Activated naive CD4-positive, alpha-beta T cell treated with anti-CD3 and anti-CD28 coated beads, Interleukin-2, amount 10 ng/mL, durations not matched to agents 7 days and 5 days (primary cell): Measurements from ENCODE around the gene PAGE2.
A peak's percentile ranks its signal among the peaks of the same experiment; 100 is the strongest.
"Not testable (repeated sequence)": the region's sequence is repeated elsewhere in the genome, so short reads cannot be mapped to it uniquely, and the experiment has no call there.

Experiments
- CTCF ChIA-PET: fragments of 350-600 bp; sonication (Branson Sonifier 250); formaldehyde crosslinking; loops from one replicate; lab custom pipeline; 2021; ENCODE audit warnings: antibody characterized with exemption; lab: Charles Lee
- DNase-seq: peaks from one replicate; pipeline ENCODE4 v3.0.0-alpha.2; 2020
- H3K27ac Mint-ChIP-seq: one replicate; pipeline ENCODE4 v1.8.0; 2021; ENCODE audit warnings: mild to moderate bottlenecking, moderate library complexity, mixed read lengths
- H3K27me3 Mint-ChIP-seq: one replicate; pipeline ENCODE4 v1.8.0; 2021; ENCODE audit warnings: mild to moderate bottlenecking, mixed read lengths
- H3K36me3 Mint-ChIP-seq: one replicate; pipeline ENCODE4 v1.8.0; 2021; ENCODE audit warnings: mixed read lengths
- H3K4me1 Mint-ChIP-seq: one replicate; pipeline ENCODE4 v1.8.0; 2021; ENCODE audit warnings: mixed read lengths
- H3K4me3 Mint-ChIP-seq: one replicate; pipeline ENCODE4 v1.8.0; 2021; ENCODE audit warnings: mild to moderate bottlenecking, moderate library complexity, mixed read lengths
- H3K9me3 Mint-ChIP-seq: one replicate; pipeline ENCODE4 v1.8.0; 2021; ENCODE audit warnings: mixed read lengths

PAGE2 gene

GRCh38 chrX:55109306-55109705 lies 20.5 kb downstream of the PAGE2 start:
- Mint-ChIP-seq H3K4me3 (no peak overlapping the region), H3K4me1 (no peaks in the 10 kb centered on the region), H3K27ac (no peak overlapping the region), H3K9me3 (no peaks in the 10 kb centered on the region), H3K27me3 (no peaks in the 10 kb centered on the region), H3K36me3 (no peaks in the 10 kb centered on the region)
- CTCF ChIA-PET = no interaction called here
- DNase-seq = no peak

GRCh38 chrX:55111578-55112254 lies 22.9 kb downstream of the PAGE2 start:
- no peak for DNase-seq
- Mint-ChIP-seq H3K27me3 (no peaks in the 10 kb centered on the region), H3K9me3 (no peaks in the 10 kb centered on the region), H3K27ac (no peak overlapping the region), H3K36me3 (no peaks in the 10 kb centered on the region), H3K4me3 (no peak overlapping the region), H3K4me1 (no peaks in the 10 kb centered on the region)
- CTCF ChIA-PET = interaction anchor here (1.1 kb wide), 1 partner anchor 54 kb away, joined by 3 read pairs; no protein-coding TSS in a partner anchor

- H3K36me3 Mint-ChIP-seq, CTCF ChIA-PET, H3K9me3 Mint-ChIP-seq, H3K27ac Mint-ChIP-seq, DNase-seq, H3K4me3 Mint-ChIP-seq, H3K27me3 Mint-ChIP-seq: not testable (repeated sequence)
- H3K4me1 Mint-ChIP-seq = peaks cover 24% of the 10 kb centered on the region
Observed at GRCh38 chrX:55116589-55116988, 27.8 kb downstream of the PAGE2 start.

- H3K9me3 Mint-ChIP-seq = no peaks in the 10 kb centered on the region
- peak; percentile 19 for DNase-seq
- H3K4me3 Mint-ChIP-seq = no peak overlapping the region
- peaks cover 24% of the 10 kb centered on the region for H3K4me1 Mint-ChIP-seq
- no peak overlapping the region for H3K27ac Mint-ChIP-seq
- CTCF ChIA-PET = no interaction called here
- no peaks in the 10 kb centered on the region for H3K27me3 Mint-ChIP-seq
- no peaks in the 10 kb centered on the region for H3K36me3 Mint-ChIP-seq
Observed at GRCh38 chrX:55118574-55118973, 29.8 kb downstream of the PAGE2 start.

GRCh38 chrX:55119271-55119670 lies 30.5 kb downstream of the PAGE2 start:
- H3K4me3 Mint-ChIP-seq = no peak overlapping the region
- no peaks in the 10 kb centered on the region for H3K36me3 Mint-ChIP-seq
- no peaks in the 10 kb centered on the region for H3K27me3 Mint-ChIP-seq
- no peaks in the 10 kb centered on the region for H3K9me3 Mint-ChIP-seq
- CTCF ChIA-PET = interaction anchor here (1.0 kb wide), 1 partner anchor 224 kb away, joined by 3 read pairs; no protein-coding TSS in a partner anchor
- no peak for DNase-seq
- peak overlapping the region; percentile 49 for H3K27ac Mint-ChIP-seq
- peaks cover 24% of the 10 kb centered on the region for H3K4me1 Mint-ChIP-seq

- no peak for DNase-seq
- no peak overlapping the region for H3K27ac Mint-ChIP-seq
- no peak overlapping the region for H3K4me3 Mint-ChIP-seq
- CTCF ChIA-PET = interaction anchor here (0.6 to 1.0 kb wide), 2 partner anchors 33 to 224 kb away, joined by 3 read pairs; no protein-coding TSS in a partner anchor
- peaks cover 24% of the 10 kb centered on the region for H3K4me1 Mint-ChIP-seq
- H3K27me3 Mint-ChIP-seq = no peaks in the 10 kb centered on the region
- H3K36me3 Mint-ChIP-seq = no peaks in the 10 kb centered on the region
- H3K9me3 Mint-ChIP-seq = no peaks in the 10 kb centered on the region
Observed at GRCh38 chrX:55119712-55120111, 30.9 kb downstream of the PAGE2 start.

GRCh38 chrX:55120761-55121358 lies 32.0 kb downstream of the PAGE2 start:
- H3K9me3 Mint-ChIP-seq = no peaks in the 10 kb centered on the region

GRCh38 chrX:55123900-55124299 lies 35.1 kb downstream of the PAGE2 start:
- no peaks in the 10 kb centered on the region for H3K36me3 Mint-ChIP-seq
- H3K4me1 Mint-ChIP-seq = peaks cover 18% of the 10 kb centered on the region
- no peaks in the 10 kb centered on the region for H3K9me3 Mint-ChIP-seq
- no peak overlapping the region for H3K27ac Mint-ChIP-seq
- no peak for DNase-seq
- CTCF ChIA-PET = no interaction called here
- H3K4me3 Mint-ChIP-seq = no peak overlapping the region
- no peaks in the 10 kb centered on the region for H3K27me3 Mint-ChIP-seq

More at GRCh38 chrX:55120761-55121358, 32.0 kb downstream of the PAGE2 start:
- H3K27me3 Mint-ChIP-seq = no peaks in the 10 kb centered on the region
- DNase-seq = no peak
- H3K4me3 Mint-ChIP-seq = no peak overlapping the region
- no peaks in the 10 kb centered on the region for H3K36me3 Mint-ChIP-seq
- CTCF ChIA-PET = interaction anchor here (0.7 kb wide), 1 partner anchor 103 kb away, joined by 3 read pairs; no protein-coding TSS in a partner anchor
- H3K27ac Mint-ChIP-seq = no peak overlapping the region
- H3K4me1 Mint-ChIP-seq = peaks cover 24% of the 10 kb centered on the region

- Mint-ChIP-seq H3K4me1 (no peaks in the 10 kb centered on the region), H3K9me3 (no peaks in the 10 kb centered on the region), H3K27ac (no peak overlapping the region), H3K27me3 (no peaks in the 10 kb centered on the region), H3K36me3 (no peaks in the 10 kb centered on the region), H3K4me3 (no peak overlapping the region)
- DNase-seq = no peak
- CTCF ChIA-PET = no interaction called here
Observed at GRCh38 chrX:55127692-55128091, 38.9 kb downstream of the PAGE2 start.

- no peak for DNase-seq
- H3K4me1 Mint-ChIP-seq = no peaks in the 10 kb centered on the region
- no peak overlapping the region for H3K27ac Mint-ChIP-seq
- H3K36me3 Mint-ChIP-seq = no peaks in the 10 kb centered on the region
- H3K4me3 Mint-ChIP-seq = no peak overlapping the region
- H3K9me3 Mint-ChIP-seq = no peaks in the 10 kb centered on the region
- H3K27me3 Mint-ChIP-seq = no peaks in the 10 kb centered on the region
- CTCF ChIA-PET = no interaction called here
Observed at GRCh38 chrX:55129361-55129760, 40.5 kb downstream of the PAGE2 start.

GRCh38 chrX:55130481-55130880 lies 41.7 kb downstream of the PAGE2 start:
- Mint-ChIP-seq H3K4me3 (no peak overlapping the region), H3K27me3 (no peaks in the 10 kb centered on the region), H3K36me3 (no peaks in the 10 kb centered on the region), H3K4me1 (no peaks in the 10 kb centered on the region), H3K9me3 (no peaks in the 10 kb centered on the region), H3K27ac (no peak overlapping the region)
- DNase-seq = no peak
- CTCF ChIA-PET = no interaction called here

GRCh38 chrX:55132416-55132815 lies 43.6 kb downstream of the PAGE2 start:
- DNase-seq = no peak
- no peak overlapping the region for H3K4me3 Mint-ChIP-seq
- H3K4me1 Mint-ChIP-seq = no peaks in the 10 kb centered on the region
- H3K36me3 Mint-ChIP-seq = no peaks in the 10 kb centered on the region
- CTCF ChIA-PET = no interaction called here
- no peaks in the 10 kb centered on the region for H3K9me3 Mint-ChIP-seq
- no peak overlapping the region for H3K27ac Mint-ChIP-seq
- H3K27me3 Mint-ChIP-seq = no peaks in the 10 kb centered on the region

- Mint-ChIP-seq H3K27ac (no peak overlapping the region), H3K27me3 (no peaks in the 10 kb centered on the region), H3K36me3 (no peaks in the 10 kb centered on the region), H3K9me3 (no peaks in the 10 kb centered on the region), H3K4me3 (no peak overlapping the region), H3K4me1 (no peaks in the 10 kb centered on the region)
- peak; percentile 49 for DNase-seq
- CTCF ChIA-PET = interaction anchor here (0.9 to 1.5 kb wide), 3 partner anchors 21 to 1115 kb away, joined by 4 to 5 read pairs (median 4); no protein-coding TSS in a partner anchor
Observed at GRCh38 chrX:55135171-55135570, 46.4 kb downstream of the PAGE2 start.

- CTCF ChIA-PET, H3K4me1 Mint-ChIP-seq, H3K27ac Mint-ChIP-seq, H3K36me3 Mint-ChIP-seq, H3K9me3 Mint-ChIP-seq, DNase-seq, H3K27me3 Mint-ChIP-seq, H3K4me3 Mint-ChIP-seq: not testable (repeated sequence)
Observed at GRCh38 chrX:55140800-55141199, 52.0 kb downstream of the PAGE2 start.
